Activated naive CD4-positive, alpha-beta T cell treated with anti-CD3 and anti-CD28 coated beads, Interleukin-2, amount 10 ng/mL, durations not matched to agents 7 days and 5 days (primary cell): ENCODE data around the gene KIAA0319L.

Source experiments
- CTCF ChIA-PET: fragments of 350-600 bp; sonication (Branson Sonifier 250); formaldehyde crosslinking; loops from one replicate; lab custom pipeline; 2021; ENCODE audit warnings: antibody characterized with exemption; lab: Charles Lee
- DNase-seq: peaks from one replicate; pipeline ENCODE4 v3.0.0-alpha.2; 2020
- H3K27ac Mint-ChIP-seq: one replicate; pipeline ENCODE4 v1.8.0; 2021; ENCODE audit warnings: mild to moderate bottlenecking, moderate library complexity, mixed read lengths
- H3K27me3 Mint-ChIP-seq: one replicate; pipeline ENCODE4 v1.8.0; 2021; ENCODE audit warnings: mild to moderate bottlenecking, mixed read lengths
- H3K36me3 Mint-ChIP-seq: one replicate; pipeline ENCODE4 v1.8.0; 2021; ENCODE audit warnings: mixed read lengths
- H3K4me1 Mint-ChIP-seq: one replicate; pipeline ENCODE4 v1.8.0; 2021; ENCODE audit warnings: mixed read lengths
- H3K4me3 Mint-ChIP-seq: one replicate; pipeline ENCODE4 v1.8.0; 2021; ENCODE audit warnings: mild to moderate bottlenecking, moderate library complexity, mixed read lengths
- H3K9me3 Mint-ChIP-seq: one replicate; pipeline ENCODE4 v1.8.0; 2021; ENCODE audit warnings: mixed read lengths

The KIAA0319L gene

DNA sequence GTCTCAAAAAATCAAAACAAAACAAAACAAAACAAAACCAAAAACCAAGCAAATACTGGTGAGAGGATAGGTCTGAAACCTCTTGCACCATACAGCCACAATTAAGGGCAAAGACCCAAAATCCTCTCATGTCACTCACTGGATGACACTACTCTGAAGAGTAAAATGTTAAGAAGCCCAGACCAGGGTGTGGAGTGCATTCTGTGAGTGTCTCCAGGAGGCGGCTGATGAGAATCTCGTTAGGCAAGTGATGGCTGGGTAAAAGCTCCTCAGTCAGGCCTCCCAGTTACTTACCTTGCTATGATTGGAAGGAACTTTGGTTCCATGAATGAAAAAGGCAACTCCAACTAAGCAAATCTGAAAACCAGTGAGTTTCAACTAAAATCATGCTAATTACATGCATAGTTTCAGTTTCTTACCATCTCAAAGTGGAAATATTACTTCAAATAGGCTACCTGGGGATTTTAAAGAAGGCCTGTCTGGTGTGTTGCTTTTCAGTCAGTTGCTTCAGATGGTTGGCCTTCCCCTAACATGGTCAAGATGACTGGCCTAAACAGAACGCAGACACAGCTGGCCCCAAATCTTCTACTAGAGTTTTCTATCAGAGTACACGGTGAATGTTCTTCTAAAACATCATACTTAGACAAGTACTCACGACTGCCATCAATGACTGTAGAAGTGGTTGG is 95.1 kb downstream of the KIAA0319L start:
- no peak overlapping the region for H3K27ac Mint-ChIP-seq
- H3K27me3 Mint-ChIP-seq: no peaks in the 10 kb centered on the region
- DNase-seq: no peak
- CTCF ChIA-PET: no interaction called here
- H3K4me3 Mint-ChIP-seq: no peak overlapping the region
- H3K4me1 Mint-ChIP-seq: peaks cover 2% of the 10 kb centered on the region
- H3K36me3 Mint-ChIP-seq: peaks cover 57% of the 10 kb centered on the region
- peaks cover 23% of the 10 kb centered on the region for H3K9me3 Mint-ChIP-seq

DNA sequence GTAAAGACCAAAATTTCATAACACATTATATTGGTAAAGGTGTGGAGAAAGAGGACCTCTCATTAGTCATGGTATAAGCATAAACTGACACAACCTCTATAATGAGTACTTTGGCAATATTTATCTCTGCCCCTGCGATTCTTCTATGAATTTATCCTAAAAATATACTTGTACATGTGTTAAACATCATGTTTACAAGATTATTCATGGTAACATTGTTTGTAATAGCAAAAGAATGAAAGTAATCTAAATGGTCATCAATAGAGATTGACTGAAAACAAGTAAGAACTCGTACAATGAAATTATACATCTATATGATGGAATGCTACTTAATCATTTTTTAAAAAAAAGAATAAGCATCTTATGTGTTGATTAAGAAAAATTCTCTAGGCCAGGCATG is 96.4 kb downstream of the KIAA0319L start:
- H3K9me3 Mint-ChIP-seq: peaks cover 19% of the 10 kb centered on the region
- no peak overlapping the region for H3K4me3 Mint-ChIP-seq
- DNase-seq: no peak
- CTCF ChIA-PET: no interaction called here
- no peaks in the 10 kb centered on the region for H3K27me3 Mint-ChIP-seq
- H3K36me3 Mint-ChIP-seq: peaks cover 56% of the 10 kb centered on the region
- peaks cover 2% of the 10 kb centered on the region for H3K4me1 Mint-ChIP-seq
- no peak overlapping the region for H3K27ac Mint-ChIP-seq

DNA sequence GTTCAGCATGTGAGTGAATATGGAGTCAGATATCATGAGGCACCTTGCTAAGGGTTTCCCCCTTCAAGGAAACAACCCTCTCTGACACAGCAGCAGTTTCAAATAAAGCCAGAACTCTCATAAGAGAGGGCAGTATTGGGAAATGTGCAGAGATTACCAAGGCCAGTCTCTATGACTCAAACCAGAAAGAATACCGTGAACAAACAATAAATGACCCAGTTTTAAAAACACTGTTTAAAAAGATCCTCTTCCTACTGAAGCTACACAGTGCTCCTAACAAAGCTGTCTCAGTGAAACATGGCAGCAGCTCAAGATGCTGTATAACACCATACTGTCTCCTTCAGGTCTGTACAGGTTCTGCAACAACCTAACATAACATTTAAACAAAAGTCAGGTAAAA is 102.6 kb downstream of the KIAA0319L start:
- Mint-ChIP-seq H3K4me1 (peaks cover 23% of the 10 kb centered on the region), H3K9me3 (no peaks in the 10 kb centered on the region), H3K4me3 (no peak overlapping the region), H3K27me3 (no peaks in the 10 kb centered on the region), H3K27ac (peak overlapping the region; percentile 37), H3K36me3 (peaks cover 36% of the 10 kb centered on the region)
- DNase-seq: no peak
- CTCF ChIA-PET: interaction anchor here (0.7 to 10.8 kb wide), 9 partner anchors 9 to 339 kb away, joined by 3 to 171 read pairs (median 4); no protein-coding TSS in a partner anchor

- H3K4me1 Mint-ChIP-seq: peaks cover 23% of the 10 kb centered on the region
- DNase-seq: no peak
- H3K9me3 Mint-ChIP-seq: no peaks in the 10 kb centered on the region
- no peak overlapping the region for H3K27ac Mint-ChIP-seq
- no peaks in the 10 kb centered on the region for H3K27me3 Mint-ChIP-seq
- no peak overlapping the region for H3K4me3 Mint-ChIP-seq
- H3K36me3 Mint-ChIP-seq: peaks cover 36% of the 10 kb centered on the region
- CTCF ChIA-PET: interaction anchor here (1.0 to 10.8 kb wide), 6 partner anchors 9 to 261 kb away, joined by 3 to 171 read pairs (median 8); no protein-coding TSS in a partner anchor
These were observed 103.0 kb downstream of the KIAA0319L start for GRCh38 chr1:35454176-35454575.

GRCh38 chr1:35453031-35453430 is 104.2 kb downstream of the KIAA0319L start:
- H3K36me3 Mint-ChIP-seq: peaks cover 36% of the 10 kb centered on the region
- H3K4me1 Mint-ChIP-seq: peaks cover 23% of the 10 kb centered on the region
- H3K27ac Mint-ChIP-seq: no peak overlapping the region
- CTCF ChIA-PET: interaction anchor here (1.0 to 10.8 kb wide), 11 partner anchors 13 to 274 kb away, joined by 3 to 171 read pairs (median 14); partner anchors contain the start of genes KIAA0319L and NCDN
- no peak overlapping the region for H3K4me3 Mint-ChIP-seq
- DNase-seq: no peak
- H3K9me3 Mint-ChIP-seq: no peaks in the 10 kb centered on the region
- H3K27me3 Mint-ChIP-seq: no peaks in the 10 kb centered on the region

DNA sequence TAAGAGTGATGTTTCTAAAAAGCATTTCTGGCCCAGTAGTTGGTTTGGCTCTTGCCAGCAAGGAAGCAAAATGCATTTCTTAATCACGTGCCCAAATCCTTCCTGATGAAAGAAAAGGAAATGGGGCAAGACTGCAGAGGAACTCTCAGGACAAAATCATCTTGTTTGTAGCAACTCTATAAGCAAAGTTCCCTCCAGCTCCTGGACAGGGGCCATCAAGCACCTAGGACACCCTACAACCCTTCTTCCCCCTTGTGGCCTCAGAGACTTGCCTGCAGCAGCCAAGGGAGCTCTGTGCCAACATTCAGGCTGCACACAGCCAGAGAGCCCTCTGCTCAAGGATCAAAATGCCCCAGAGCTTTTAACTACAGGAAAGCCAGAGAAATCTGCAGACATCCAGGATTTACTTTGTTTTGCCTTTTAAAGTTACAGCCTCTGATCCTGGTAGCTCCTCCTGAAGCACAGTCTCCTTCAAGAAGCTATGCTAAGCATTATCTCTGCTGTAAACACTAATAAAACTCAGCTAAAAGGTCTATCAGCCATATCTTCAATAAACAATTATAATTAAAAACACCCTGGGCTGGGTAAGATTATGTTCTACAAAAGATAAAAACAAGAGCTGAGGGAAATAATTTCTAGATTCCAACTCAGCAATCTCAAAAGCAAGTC is 105.0 kb downstream of the KIAA0319L start:
- peaks cover 23% of the 10 kb centered on the region for H3K4me1 Mint-ChIP-seq

GRCh38 chr1:35451125-35451528 is 106.1 kb downstream of the KIAA0319L start:
- peaks cover 40% of the 10 kb centered on the region for H3K36me3 Mint-ChIP-seq
- peaks cover 23% of the 10 kb centered on the region for H3K4me1 Mint-ChIP-seq
- CTCF ChIA-PET: interaction anchor here (0.6 to 10.8 kb wide), 27 partner anchors 9 to 277 kb away, joined by 3 to 171 read pairs (median 6); partner anchors contain the start of genes KIAA0319L, NCDN and TFAP2E
- no peaks in the 10 kb centered on the region for H3K27me3 Mint-ChIP-seq
- H3K9me3 Mint-ChIP-seq: no peaks in the 10 kb centered on the region
- H3K27ac Mint-ChIP-seq: peak overlapping the region; percentile 80
- peak; percentile 87 for DNase-seq
- H3K4me3 Mint-ChIP-seq: no peak overlapping the region

More for the DNA sequence above, 105.0 kb downstream of the KIAA0319L start:
- Mint-ChIP-seq H3K27me3 (no peaks in the 10 kb centered on the region), H3K4me3 (no peak overlapping the region), H3K27ac (peak overlapping the region; percentile 82), H3K9me3 (no peaks in the 10 kb centered on the region), H3K36me3 (peaks cover 43% of the 10 kb centered on the region)
- CTCF ChIA-PET: interaction anchor here (0.6 to 10.8 kb wide), 25 partner anchors 9 to 295 kb away, joined by 3 to 171 read pairs (median 6); partner anchors contain the start of genes KIAA0319L, NCDN and TFAP2E
- DNase-seq: no peak

GRCh38 chr1:35449334-35450008 is 107.7 kb downstream of the KIAA0319L start:
- DNase-seq: no peak
- no peaks in the 10 kb centered on the region for H3K9me3 Mint-ChIP-seq
- H3K36me3 Mint-ChIP-seq: peaks cover 35% of the 10 kb centered on the region
- CTCF ChIA-PET: interaction anchor here (1.2 to 10.8 kb wide), 7 partner anchors 9 to 266 kb away, joined by 3 to 171 read pairs (median 29); partner anchors contain the start of genes KIAA0319L and NCDN
- H3K27ac Mint-ChIP-seq: no peak overlapping the region
- H3K4me3 Mint-ChIP-seq: no peak overlapping the region
- peaks cover 23% of the 10 kb centered on the region for H3K4me1 Mint-ChIP-seq
- no peaks in the 10 kb centered on the region for H3K27me3 Mint-ChIP-seq

DNA sequence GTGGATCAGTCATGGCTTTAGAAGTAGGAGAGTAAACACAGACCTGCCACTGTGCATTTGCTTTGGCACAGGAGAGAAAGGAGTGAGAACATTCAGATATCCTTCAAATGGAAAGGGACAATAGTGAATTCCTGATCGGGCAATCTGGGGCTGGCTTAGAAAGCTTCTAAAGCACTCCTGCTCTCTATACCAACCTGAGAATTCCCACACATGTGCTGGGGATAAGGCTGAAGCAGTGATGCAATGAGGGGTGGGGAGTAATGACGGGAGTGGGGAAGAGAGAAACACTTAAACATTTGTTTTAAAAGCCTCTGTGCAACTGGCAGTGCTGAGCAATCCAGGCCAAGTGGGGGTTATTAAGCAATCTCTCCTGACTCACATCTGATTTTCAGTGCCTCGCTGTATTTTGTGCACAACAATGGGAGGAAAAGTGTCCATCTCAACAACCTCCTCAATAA is 108.8 kb downstream of the KIAA0319L start:
- Mint-ChIP-seq H3K27me3 (no peaks in the 10 kb centered on the region), H3K27ac (no peak overlapping the region), H3K4me1 (peaks cover 23% of the 10 kb centered on the region), H3K9me3 (no peaks in the 10 kb centered on the region), H3K4me3 (no peak overlapping the region), H3K36me3 (peaks cover 26% of the 10 kb centered on the region)
- CTCF ChIA-PET: interaction anchor here (0.8 to 10.8 kb wide), 5 partner anchors 78 to 118 kb away, joined by 3 to 171 read pairs (median 57); partner anchors contain the start of genes KIAA0319L and NCDN
- no peak for DNase-seq

DNA sequence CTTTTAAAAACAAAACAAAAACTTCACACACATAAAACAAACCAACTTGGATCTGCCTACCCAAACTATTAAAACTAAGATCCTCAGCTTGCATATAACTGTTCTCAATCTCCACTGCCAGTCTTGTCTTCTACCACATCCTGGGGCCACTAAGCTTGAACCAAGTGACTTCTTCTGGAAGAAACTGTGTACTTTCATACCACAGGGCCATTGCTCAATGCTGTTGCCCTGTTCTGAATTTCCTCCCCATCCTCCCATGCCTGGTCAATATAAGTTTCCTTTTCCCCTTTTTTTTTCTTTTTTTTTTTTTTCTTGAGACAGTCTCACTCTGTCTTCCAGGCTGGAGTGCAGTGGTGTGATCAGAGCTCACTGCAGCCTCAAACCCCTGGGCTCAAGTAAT is 109.9 kb downstream of the KIAA0319L start:
- CTCF ChIA-PET: interaction anchor here (10.8 kb wide), 1 partner anchor 119 kb away, joined by 171 read pairs; no protein-coding TSS in a partner anchor
- Mint-ChIP-seq H3K4me3 (no peak overlapping the region), H3K27ac (no peak overlapping the region), H3K36me3 (peaks cover 24% of the 10 kb centered on the region), H3K9me3 (no peaks in the 10 kb centered on the region), H3K27me3 (no peaks in the 10 kb centered on the region), H3K4me1 (peaks cover 17% of the 10 kb centered on the region)
- DNase-seq: no peak

DNA sequence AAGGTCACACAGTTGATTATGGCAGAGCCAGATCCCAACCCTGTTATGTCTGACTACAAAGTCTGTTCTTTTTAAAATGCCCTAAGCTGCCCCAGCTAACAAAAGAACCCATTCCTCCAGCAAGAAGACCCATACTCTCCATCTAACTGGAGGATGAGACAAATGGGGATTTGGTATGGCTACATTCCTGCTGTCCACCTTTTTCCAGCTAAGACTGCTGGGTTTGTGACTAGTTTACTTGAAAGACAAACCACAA is 112.8 kb downstream of the KIAA0319L start:
- Mint-ChIP-seq H3K27ac (no peak overlapping the region), H3K4me1 (peaks cover 3% of the 10 kb centered on the region), H3K4me3 (no peak overlapping the region), H3K9me3 (no peaks in the 10 kb centered on the region), H3K36me3 (peaks cover 28% of the 10 kb centered on the region), H3K27me3 (no peaks in the 10 kb centered on the region)
- DNase-seq: no peak
- CTCF ChIA-PET: interaction anchor here (2.1 to 2.4 kb wide), 2 partner anchors 120 to 242 kb away, joined by 7 to 8 read pairs; no protein-coding TSS in a partner anchor

- CTCF ChIA-PET: interaction anchor here (0.7 to 2.4 kb wide), 3 partner anchors 8 to 242 kb away, joined by 4 to 8 read pairs (median 7); no protein-coding TSS in a partner anchor
These were observed 113.3 kb downstream of the KIAA0319L start for GRCh38 chr1:35443768-35444518.

GRCh38 chr1:35442734-35443133 is 114.5 kb downstream of the KIAA0319L start:
- Mint-ChIP-seq H3K4me1 (peaks cover 3% of the 10 kb centered on the region), H3K27ac (peak overlapping the region; percentile 26), H3K27me3 (no peaks in the 10 kb centered on the region), H3K9me3 (no peaks in the 10 kb centered on the region), H3K4me3 (no peak overlapping the region), H3K36me3 (peaks cover 22% of the 10 kb centered on the region)
- no peak for DNase-seq
- CTCF ChIA-PET: interaction anchor here (1.6 to 6.4 kb wide), 2 partner anchors 9 to 122 kb away, joined by 4 to 29 read pairs; no protein-coding TSS in a partner anchor

More at GRCh38 chr1:35443768-35444518, 113.3 kb downstream of the KIAA0319L start:
- H3K27me3 Mint-ChIP-seq: no peaks in the 10 kb centered on the region
- no peak overlapping the region for H3K27ac Mint-ChIP-seq
- H3K9me3 Mint-ChIP-seq: no peaks in the 10 kb centered on the region
- DNase-seq: no peak
- H3K4me3 Mint-ChIP-seq: no peak overlapping the region
- peaks cover 3% of the 10 kb centered on the region for H3K4me1 Mint-ChIP-seq
- peaks cover 30% of the 10 kb centered on the region for H3K36me3 Mint-ChIP-seq
